Motor neuron (in vitro differentiated cells): ENCODE data around the gene AP5Z1. TPM values are rescaled to one million over a fixed set of nuclear protein-coding genes. Genes with fewer than 3 reads are reported as not detected.

Experiments
- ATAC-seq, 8 experiments: fragments of 200-7000 bp; cut with Tn5 transposase; replicated peaks in 6 of 8; 2 replicates each; pipeline ENCODE4 v1.8.0; 2021; ENCODE audit warnings: mild to moderate bottlenecking in 8 of 8, moderate library complexity in 8 of 8
- H3K27ac ChIP-seq, 2 donors: fragments of 250-450 bp; sonication (Bioruptor Pico); 2 replicates each; pipeline ENCODE4 v1.9.0; 2021; ENCODE audit warnings: antibody characterized with exemption in 2 of 2, mild to moderate bottlenecking in 2 of 2, moderate library complexity in 1 of 2
- H3K4me1 ChIP-seq, 2 donors: fragments of 250-450 bp; sonication (Bioruptor Pico); replicated peaks in 1 of 2; 2 replicates each; pipeline ENCODE4 v1.6.1; 2021; ENCODE audit warnings: antibody characterized with exemption in 2 of 2, mild to moderate bottlenecking in 2 of 2, moderate library complexity in 1 of 2
- H3K4me3 ChIP-seq, 5 donors: fragments of 250-450 bp; sonication (Bioruptor Pico); 2 replicates each; pipeline ENCODE4 v1.9.0; 2021; ENCODE audit warnings: antibody characterized with exemption in 5 of 5, mild to moderate bottlenecking in 5 of 5, moderate library complexity in 4 of 5
- WGBS, 10 experiments: fragments of 450-650 bp; shearing (Covaris generic); methylation state at CpG; one replicate each; pipeline ENCODE4 v1.0.0; 2022; 5-methylcytosine and 5-hydroxymethylcytosine counted together
- in situ Hi-C, 9 experiments: fragments of 400-800 bp; cut with MboI; loops; one replicate each; pipeline ENCODE4 v1.15.0; 2021; ENCODE audit warnings: low sequenced_read_pairs in 9 of 9, low pct_unique_long_range_greater_than_20kb in 2 of 9; ENCODE audit not compliant: unreplicated experiment in 9 of 9
- total RNA-seq, 8 experiments: library from RNA; unstranded; fragments of 300-600 nt; gene quantifications; 2 replicates each; pipeline versions ENCODE4 v1.2.3 to v1.2.4, GENCODE V29; 2022

The AP5Z1 gene
- total RNA-seq, 8 experiments from 2014 or later, result 9.1 to 34.0 (median 18.3) TPM

- no peak for ATAC-seq
- 60 to 98% (median 80%) methylated on average over 2 to 14 of the region's 38 CpGs; no CpG with 5 or more reads in 7 of the 10 experiments for WGBS, 10 experiments
- in situ Hi-C loops, result loop anchor here in 1 of 9 experiments (25.0 kb wide), 1 partner anchor 270 kb away; no protein-coding TSS in a partner anchor
- H3K27ac ChIP-seq, result no peak overlapping the region
- peaks cover 0 to 7% of the 10 kb centered on the region in 2 donors for H3K4me1 ChIP-seq
- H3K4me3 ChIP-seq, result no peak overlapping the region
These were observed 41.9 kb downstream of the AP5Z1 start for GRCh38 chr7:4817178-4817901.

DNA sequence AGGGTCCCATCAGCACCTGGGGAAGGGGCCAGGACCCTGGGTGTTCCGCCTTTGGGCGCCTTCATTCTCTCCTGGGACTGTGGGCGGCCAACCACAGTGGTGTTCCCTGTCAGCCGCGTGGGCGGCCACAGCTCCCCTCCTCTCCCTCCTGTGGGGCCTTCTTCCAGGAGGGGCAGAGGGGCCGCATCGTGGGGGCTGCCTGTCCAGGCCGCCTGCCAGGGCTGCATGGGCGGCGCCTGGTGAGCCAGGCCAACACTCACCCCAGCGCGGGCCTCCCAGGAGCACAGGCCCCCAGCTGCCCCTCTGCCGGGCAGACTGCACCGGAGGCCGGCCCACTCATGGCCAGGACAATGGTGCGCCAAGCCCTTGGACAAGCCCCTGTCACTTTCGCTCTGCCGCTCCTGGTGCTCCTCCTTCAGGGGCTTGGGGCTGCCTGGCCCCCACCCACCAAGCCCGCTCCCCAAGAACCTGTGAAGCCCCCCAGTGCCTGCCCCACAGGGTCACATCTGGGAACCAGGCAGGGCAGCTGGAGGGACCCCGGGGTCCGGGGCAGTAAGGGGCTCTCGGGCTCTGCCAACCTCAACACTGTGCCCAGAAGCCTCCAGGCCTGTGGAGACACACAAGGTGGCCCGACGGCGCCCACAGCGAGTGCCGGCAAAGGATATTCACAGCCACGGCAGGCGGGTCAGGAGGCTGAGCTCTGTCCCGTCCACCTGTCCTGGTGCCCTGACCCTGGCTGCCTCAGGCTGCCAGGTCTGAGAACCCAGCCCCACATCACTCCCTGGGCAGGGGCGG lies 42.8 kb downstream of the AP5Z1 start:
- no CpG with 5 or more reads among the region's 32 CpGs for WGBS, 10 experiments
- peak in 4 of 8 experiments; percentile 47 to 54 (median 52) for ATAC-seq
- in situ Hi-C loops, result loop anchor here in 1 of 9 experiments (25.0 kb wide), 1 partner anchor 269 kb away; no protein-coding TSS in a partner anchor
- Histone ChIP-seq H3K27ac (no peak overlapping the region), H3K4me3 (no peak overlapping the region), H3K4me1 (peaks cover 0 to 7% of the 10 kb centered on the region in 2 donors)

DNA sequence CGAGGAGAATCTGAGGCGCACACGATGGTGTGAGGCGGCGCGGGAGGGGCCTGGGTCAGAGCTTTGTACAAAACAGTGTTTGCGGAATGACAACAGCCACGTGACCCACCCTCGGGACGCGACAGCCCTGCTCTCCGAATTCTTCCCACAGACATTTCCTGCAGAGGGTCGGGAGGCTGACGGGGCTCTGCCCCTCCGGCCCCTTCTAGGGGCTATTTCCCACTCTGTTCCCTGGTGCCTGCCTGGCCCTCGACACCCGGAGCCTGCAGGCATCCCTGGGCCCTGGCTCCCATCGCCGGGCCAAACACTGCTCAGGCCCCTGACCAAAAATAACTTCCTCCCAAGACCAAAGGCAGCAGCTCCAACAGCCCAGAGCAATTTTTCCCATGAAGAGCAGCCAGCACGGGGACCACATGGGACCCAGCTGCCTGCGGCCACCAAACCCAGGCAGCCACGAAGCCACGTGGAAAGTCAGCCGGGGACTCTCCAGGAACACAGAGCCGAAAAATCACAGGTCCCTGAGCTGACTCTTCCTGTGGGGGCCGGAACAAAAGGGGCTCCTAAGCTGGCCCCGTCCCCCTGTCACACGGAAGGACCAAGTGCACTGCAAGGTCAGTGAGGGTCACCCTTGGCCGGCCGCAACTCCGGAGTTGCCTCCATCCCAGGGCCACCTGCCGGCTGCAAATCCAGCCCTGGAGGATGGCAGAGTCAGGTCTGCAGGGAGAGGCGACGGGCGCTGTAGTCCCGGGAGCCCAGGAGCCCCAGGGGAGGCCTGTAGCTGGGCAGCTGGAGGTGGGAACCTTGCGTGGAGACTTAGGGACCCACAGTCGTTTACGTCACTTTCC lies 44.4 kb downstream of the AP5Z1 start:
- Histone ChIP-seq H3K4me1 (peaks cover 0 to under 1% of the 10 kb centered on the region in 2 donors), H3K4me3 (no peak overlapping the region), H3K27ac (no peak overlapping the region)
- 50 to 89% (median 83%) methylated on average over 4 to 15 of the region's 39 CpGs; no CpG with 5 or more reads in 6 of the 10 experiments for WGBS, 10 experiments
- in situ Hi-C loops, result loop anchor here in 1 of 9 experiments (25.0 kb wide), 1 partner anchor 268 kb away; no protein-coding TSS in a partner anchor
- ATAC-seq, result no peak

DNA sequence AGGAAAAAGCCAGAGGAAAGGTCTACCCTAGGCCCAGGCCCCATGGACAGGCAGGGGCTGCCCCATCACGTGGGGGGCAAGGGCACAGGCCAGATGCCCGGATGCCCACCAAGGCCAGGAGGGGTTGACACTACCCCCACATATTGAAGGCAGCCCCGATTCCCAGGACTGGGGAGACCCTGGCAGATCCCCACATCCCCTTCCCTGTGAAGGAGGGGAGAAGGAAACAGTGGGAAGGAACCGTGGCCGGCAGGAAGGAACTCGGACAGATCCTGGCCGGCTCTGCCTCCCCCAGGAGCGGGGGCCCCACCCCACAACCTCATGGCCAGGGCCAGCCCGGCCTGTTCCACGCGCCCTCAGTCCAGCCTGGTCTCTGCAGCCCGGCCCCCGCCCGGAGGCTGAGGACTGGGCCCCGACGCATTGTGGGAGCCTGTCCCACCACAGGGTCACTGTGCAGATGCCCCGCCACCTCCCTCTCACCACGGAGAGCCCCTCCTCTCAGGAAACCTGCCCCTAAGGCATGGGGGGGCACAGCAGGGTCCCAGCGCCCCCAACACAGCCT lies 45.1 kb downstream of the AP5Z1 start:
- Histone ChIP-seq H3K4me1 (no peaks in the 10 kb centered on the region), H3K4me3 (no peak overlapping the region), H3K27ac (no peak overlapping the region)
- in situ Hi-C loops, result loop anchor here in 1 of 9 experiments (25.0 kb wide), 1 partner anchor 267 kb away; no protein-coding TSS in a partner anchor
- peak in 5 of 8 experiments; percentile 17 to 83 (median 29) for ATAC-seq
- 30 to 100% (median 100%) methylated on average over 1 to 2 of the region's 19 CpGs; no CpG with 5 or more reads in 7 of the 10 experiments for WGBS, 10 experiments

DNA sequence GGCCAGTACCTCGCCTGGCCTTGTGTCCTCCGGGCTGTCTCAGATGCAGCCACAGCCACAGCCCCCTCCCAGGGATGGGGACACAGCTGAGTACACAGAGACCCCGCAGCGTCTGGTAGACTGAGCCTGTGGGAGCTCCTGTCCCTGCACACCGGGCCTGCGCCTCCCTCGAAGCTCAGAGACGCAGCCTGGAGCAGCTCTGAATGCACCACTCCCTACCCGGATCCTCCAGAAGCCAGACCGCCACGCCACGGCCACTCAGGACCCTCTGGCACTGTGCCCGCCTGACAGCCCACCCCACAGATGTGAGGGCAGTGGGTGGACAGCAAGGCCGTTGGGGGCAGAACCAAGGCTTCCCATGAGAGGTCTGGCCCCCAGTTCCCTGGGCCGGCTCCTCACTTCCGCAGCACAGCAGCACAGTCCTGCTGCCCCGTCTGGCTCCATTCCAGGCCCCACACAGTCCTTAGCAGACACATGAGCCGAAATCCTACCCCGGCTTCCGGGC lies 45.6 kb downstream of the AP5Z1 start:
- peak in 4 of 8 experiments; percentile 3 to 64 (median 14) for ATAC-seq
- Histone ChIP-seq H3K4me1 (no peaks in the 10 kb centered on the region), H3K27ac (no peak overlapping the region), H3K4me3 (no peak overlapping the region)
- in situ Hi-C loops, result loop anchor here in 1 of 9 experiments (25.0 kb wide), 1 partner anchor 266 kb away; no protein-coding TSS in a partner anchor
- 100% methylated on average over 2 to 3 of the region's 20 CpGs; no CpG with 5 or more reads in 7 of the 10 experiments for WGBS, 10 experiments

GRCh38 chr7:4822677-4823076 lies 47.3 kb downstream of the AP5Z1 start:
- H3K27ac ChIP-seq, result no peak overlapping the region
- no peak overlapping the region for H3K4me3 ChIP-seq
- 40 to 98% (median 90%) methylated on average over 2 to 7 of the region's 9 CpGs; no CpG with 5 or more reads in 4 of the 10 experiments for WGBS, 10 experiments
- no peaks in the 10 kb centered on the region for H3K4me1 ChIP-seq
- in situ Hi-C loops, result loop anchor here in 1 of 9 experiments (25.0 kb wide), 1 partner anchor 265 kb away; no protein-coding TSS in a partner anchor
- no peak for ATAC-seq

DNA sequence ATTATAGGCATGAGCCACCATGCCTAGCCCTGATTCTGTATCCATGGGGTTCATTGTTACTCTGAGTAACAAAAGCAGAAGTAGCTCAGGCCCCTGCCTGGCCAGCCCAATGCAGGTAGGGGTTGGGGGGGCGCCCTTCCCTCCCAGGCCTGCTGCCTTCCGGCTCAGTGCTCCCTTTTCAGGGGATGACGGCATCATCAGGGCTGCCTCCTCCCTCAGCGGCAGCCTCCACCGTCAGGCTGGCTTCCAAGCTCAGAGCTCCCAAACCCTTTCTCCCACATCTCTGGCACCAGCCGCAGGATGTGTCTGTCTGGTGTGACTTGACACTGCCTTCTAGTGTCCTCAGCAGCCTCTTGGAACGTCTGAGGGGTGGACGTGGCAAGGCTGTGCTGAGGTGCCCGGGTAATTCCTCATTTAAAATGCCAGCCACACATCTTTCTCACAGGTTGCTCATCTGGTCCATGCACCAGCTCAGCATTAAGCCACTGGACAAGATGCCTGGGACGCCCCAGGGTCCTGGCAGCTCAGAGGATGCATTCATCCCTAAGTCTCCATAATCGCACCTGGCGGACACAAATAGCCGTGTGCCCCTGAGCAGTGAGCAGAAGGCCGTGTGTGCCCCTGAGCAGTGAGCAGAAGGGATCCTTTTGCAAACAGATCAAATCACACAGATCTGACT lies 48.2 kb downstream of the AP5Z1 start:
- ATAC-seq, result no peak
- H3K27ac ChIP-seq, result no peak overlapping the region
- WGBS, 10 experiments, result 33 to 93% (median 77%) methylated on average over 1 to 7 of the region's 14 CpGs; no CpG with 5 or more reads in 7 of the 10 experiments
- H3K4me3 ChIP-seq, result no peak overlapping the region
- in situ Hi-C loops, result loop anchor here in 1 of 9 experiments (25.0 kb wide), 1 partner anchor 264 kb away; no protein-coding TSS in a partner anchor
- no peaks in the 10 kb centered on the region for H3K4me1 ChIP-seq

DNA sequence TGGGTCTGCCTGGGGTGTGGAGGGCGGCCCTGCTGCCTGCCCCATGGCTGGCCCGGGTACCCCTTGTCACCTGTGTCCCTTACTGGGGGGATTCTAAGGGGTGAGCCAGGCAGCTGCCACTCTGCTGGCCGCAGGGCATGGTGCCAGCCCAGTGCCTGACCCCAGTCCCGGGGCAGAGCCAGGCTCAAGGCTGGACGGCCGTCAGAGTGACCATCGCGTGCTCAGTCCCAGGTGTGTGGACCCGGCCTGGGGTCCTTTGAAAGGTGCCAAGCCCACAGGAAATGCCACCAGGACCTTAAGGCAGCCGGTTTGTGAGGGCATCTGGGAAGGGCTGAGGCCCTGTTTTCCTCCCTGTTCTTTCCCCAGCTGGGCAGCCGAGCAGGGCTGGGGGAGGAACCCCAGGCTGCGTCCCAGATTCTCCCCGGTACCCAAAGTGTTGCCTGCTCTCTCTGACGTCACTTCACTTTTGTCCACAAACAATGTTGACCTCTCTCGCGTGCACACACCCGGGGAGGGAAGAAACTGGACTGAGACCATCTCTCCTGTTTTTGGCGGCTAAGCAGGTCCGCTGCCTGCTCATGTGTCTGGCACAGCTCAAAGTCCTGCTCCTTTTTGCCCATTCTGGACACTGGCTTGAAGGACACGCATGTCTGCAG lies 48.8 kb downstream of the AP5Z1 start:
- Histone ChIP-seq H3K4me3 (no peak overlapping the region), H3K27ac (no peak overlapping the region), H3K4me1 (no peaks in the 10 kb centered on the region)
- in situ Hi-C loops, result loop anchor here in 1 of 9 experiments (25.0 kb wide), 1 partner anchor 263 kb away; no protein-coding TSS in a partner anchor
- 57 to 92% (median 75%) methylated on average over 1 to 10 of the region's 20 CpGs; no CpG with 5 or more reads in 6 of the 10 experiments for WGBS, 10 experiments
- no peak for ATAC-seq

- 0 to 100% (median 64%) methylated on average over 1 to 4 of the region's 15 CpGs; no CpG with 5 or more reads in 6 of the 10 experiments for WGBS, 10 experiments
These were observed 49.7 kb downstream of the AP5Z1 start for GRCh38 chr7:4825081-4825480.

DNA sequence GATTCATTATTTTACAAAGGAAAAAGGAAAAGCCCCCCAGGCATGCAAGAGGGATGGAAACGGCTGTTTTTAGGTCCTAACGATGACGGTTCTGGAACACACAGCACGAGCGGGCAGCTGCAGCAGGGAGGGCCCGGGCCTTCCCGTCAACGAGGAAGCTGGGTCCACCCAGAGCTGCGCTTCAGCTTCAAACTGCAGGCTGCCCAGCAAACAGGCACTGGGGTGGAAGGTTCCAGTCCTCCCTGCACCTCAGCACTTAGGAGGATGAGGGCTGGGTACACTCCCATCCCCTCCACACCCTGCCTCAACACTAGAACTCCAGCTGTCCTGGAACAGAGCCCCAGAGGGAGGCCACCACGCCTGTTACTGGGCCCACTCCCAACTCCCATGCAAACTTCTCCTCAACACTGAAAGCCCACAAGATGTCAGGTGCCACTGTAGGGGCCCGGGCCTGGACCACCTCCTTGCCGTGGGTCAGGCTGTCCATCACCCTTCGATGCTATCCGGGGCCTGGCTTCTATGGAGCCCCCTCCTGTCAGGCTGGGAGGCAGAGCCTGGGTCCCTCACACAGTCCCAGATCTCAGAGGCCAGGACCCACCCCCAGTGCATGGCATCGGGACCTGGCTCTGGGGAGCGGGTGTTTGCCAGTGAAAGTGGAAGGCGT lies 53.4 kb downstream of the AP5Z1 start:
- H3K4me1 ChIP-seq, result no peaks in the 10 kb centered on the region
- in situ Hi-C loops, result loop anchor here in 1 of 9 experiments (25.0 kb wide), 1 partner anchor 258 kb away; no protein-coding TSS in a partner anchor
- H3K27ac ChIP-seq, result no peak overlapping the region
- ATAC-seq, result peak in 1 of 8 experiments; percentile 91
- 80 to 100% (median 95%) methylated on average over 1 to 7 of the region's 17 CpGs; no CpG with 5 or more reads in 6 of the 10 experiments for WGBS, 10 experiments
- H3K4me3 ChIP-seq, result no peak overlapping the region

More at GRCh38 chr7:4825081-4825480, 49.7 kb downstream of the AP5Z1 start:
- no peak for ATAC-seq
- Histone ChIP-seq H3K4me3 (no peak overlapping the region), H3K27ac (no peak overlapping the region), H3K4me1 (no peaks in the 10 kb centered on the region)
- in situ Hi-C loops, result loop anchor here in 1 of 9 experiments (25.0 kb wide), 1 partner anchor 262 kb away; no protein-coding TSS in a partner anchor
